Activated CD4-positive, alpha-beta T cell treated with anti-CD3 and anti-CD28 coated beads, Interleukin-2, amount 10 ng/mL, durations not matched to agents 7 days and 5 days (primary cell): Measurements from ENCODE around the gene POF1B. TPM values are rescaled to one million over a fixed set of nuclear protein-coding genes. Genes with fewer than 3 reads are reported as not detected.
"Not testable (repeated sequence)": the region's sequence is repeated elsewhere in the genome, so short reads cannot be mapped to it uniquely, and the experiment has no call there.

Experiments
- CTCF ChIA-PET: fragments of 350-600 bp; sonication (Branson Sonifier 250); formaldehyde crosslinking; loops from one replicate; lab custom pipeline; 2021; ENCODE audit warnings: antibody characterized with exemption; lab: Charles Lee
- POLR2A ChIA-PET: fragments of 350-600 bp; sonication (Branson Sonifier 250); formaldehyde crosslinking; loops from one replicate; lab custom pipeline; 2021; ENCODE audit warnings: antibody characterized with exemption; lab: Charles Lee
- DNase-seq: peaks from one replicate; pipeline ENCODE4 v3.0.0-alpha.2; 2020
- H3K27ac Mint-ChIP-seq: one replicate; pipeline ENCODE4 v1.8.0; 2021; ENCODE audit warnings: mild to moderate bottlenecking, moderate library complexity, mixed read lengths
- H3K27me3 Mint-ChIP-seq: one replicate; pipeline ENCODE4 v1.8.0; 2021; ENCODE audit warnings: mixed read lengths
- H3K36me3 Mint-ChIP-seq: one replicate; pipeline ENCODE4 v1.8.0; 2021; ENCODE audit warnings: low read depth, mixed read lengths
- H3K4me1 Mint-ChIP-seq: one replicate; pipeline ENCODE4 v1.8.0; 2021; ENCODE audit warnings: mixed read lengths
- H3K4me3 Mint-ChIP-seq: one replicate; pipeline ENCODE4 v1.8.0; 2021; ENCODE audit warnings: mild to moderate bottlenecking, moderate library complexity, mixed read lengths
- H3K9me3 Mint-ChIP-seq: one replicate; pipeline ENCODE4 v1.8.0; 2021; ENCODE audit warnings: mixed read lengths
- total RNA-seq, 2 experiments: library from RNA; stranded (reverse); gene quantifications; one replicate each; pipeline ENCODE4 v1.2.3, GENCODE V29; 2021

POF1B gene
- total RNA-seq, 2 experiments from 2014 or later, result 0.10 to 0.12 TPM

DNA sequence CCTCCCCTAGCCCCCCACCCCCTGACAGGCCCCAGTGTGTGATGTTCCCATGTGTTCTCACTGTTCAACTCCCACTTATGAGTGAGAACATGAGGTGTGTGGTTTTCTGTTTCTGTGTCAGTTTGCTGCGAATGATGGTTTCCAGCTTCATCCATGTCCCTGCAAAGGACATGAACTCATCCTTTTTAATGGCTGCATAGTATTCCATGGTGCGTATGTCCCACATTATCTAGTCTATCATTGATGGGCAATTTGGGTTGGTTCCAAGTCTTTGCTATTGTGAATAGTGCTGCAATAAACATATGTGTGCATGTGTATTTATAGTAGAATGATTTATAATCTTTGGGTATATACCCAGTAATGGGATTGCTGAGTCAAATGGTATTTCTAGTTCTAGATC, 68.1 kb downstream of the POF1B start:
- H3K36me3 Mint-ChIP-seq, DNase-seq, H3K9me3 Mint-ChIP-seq, H3K4me1 Mint-ChIP-seq, H3K4me3 Mint-ChIP-seq, H3K27ac Mint-ChIP-seq, POLR2A ChIA-PET, CTCF ChIA-PET, H3K27me3 Mint-ChIP-seq: not testable (repeated sequence)

GRCh38 chrX:85309717-85310116, 69.7 kb downstream of the POF1B start:
- Mint-ChIP-seq H3K4me3 (no peak overlapping the region), H3K4me1 (no peaks in the 10 kb centered on the region), H3K9me3 (no peaks in the 10 kb centered on the region), H3K36me3 (no peaks in the 10 kb centered on the region), H3K27ac (no peak overlapping the region), H3K27me3 (no peaks in the 10 kb centered on the region)
- DNase-seq, result no peak
- POLR2A ChIA-PET, result interaction anchor here (0.6 kb wide), 1 partner anchor 1245 kb away, joined by 10 read pairs; no protein-coding TSS in a partner anchor
- CTCF ChIA-PET, result interaction anchor here (0.9 kb wide), 1 partner anchor 65 kb away, joined by 3 read pairs; the partner anchor contains the start of gene ZNF711

DNA sequence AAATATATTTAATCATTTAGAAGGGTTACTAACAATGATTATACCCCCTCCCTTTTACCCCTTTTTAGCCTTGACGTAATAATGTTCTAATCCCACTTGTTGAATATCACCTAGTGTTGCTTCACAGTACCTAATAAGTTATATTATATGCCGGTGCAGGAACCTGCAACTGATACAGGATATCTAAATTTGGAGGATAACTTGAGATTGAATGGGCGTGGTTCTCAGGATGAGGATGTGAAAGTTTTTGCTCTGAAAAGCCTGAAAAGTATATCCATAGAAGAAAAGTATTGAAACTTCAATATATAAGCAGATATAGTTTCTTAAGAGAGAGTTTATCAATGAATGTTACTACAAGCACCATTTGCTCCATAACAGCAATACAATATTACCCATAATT, 75.9 kb downstream of the POF1B start:
- no peak for DNase-seq
- CTCF ChIA-PET, result no interaction called here
- H3K36me3 Mint-ChIP-seq, result no peaks in the 10 kb centered on the region
- POLR2A ChIA-PET, result no interaction called here
- H3K4me1 Mint-ChIP-seq, result no peaks in the 10 kb centered on the region
- H3K4me3 Mint-ChIP-seq, result no peak overlapping the region
- H3K27me3 Mint-ChIP-seq, result no peaks in the 10 kb centered on the region
- H3K27ac Mint-ChIP-seq, result no peak overlapping the region
- H3K9me3 Mint-ChIP-seq, result no peaks in the 10 kb centered on the region

DNA sequence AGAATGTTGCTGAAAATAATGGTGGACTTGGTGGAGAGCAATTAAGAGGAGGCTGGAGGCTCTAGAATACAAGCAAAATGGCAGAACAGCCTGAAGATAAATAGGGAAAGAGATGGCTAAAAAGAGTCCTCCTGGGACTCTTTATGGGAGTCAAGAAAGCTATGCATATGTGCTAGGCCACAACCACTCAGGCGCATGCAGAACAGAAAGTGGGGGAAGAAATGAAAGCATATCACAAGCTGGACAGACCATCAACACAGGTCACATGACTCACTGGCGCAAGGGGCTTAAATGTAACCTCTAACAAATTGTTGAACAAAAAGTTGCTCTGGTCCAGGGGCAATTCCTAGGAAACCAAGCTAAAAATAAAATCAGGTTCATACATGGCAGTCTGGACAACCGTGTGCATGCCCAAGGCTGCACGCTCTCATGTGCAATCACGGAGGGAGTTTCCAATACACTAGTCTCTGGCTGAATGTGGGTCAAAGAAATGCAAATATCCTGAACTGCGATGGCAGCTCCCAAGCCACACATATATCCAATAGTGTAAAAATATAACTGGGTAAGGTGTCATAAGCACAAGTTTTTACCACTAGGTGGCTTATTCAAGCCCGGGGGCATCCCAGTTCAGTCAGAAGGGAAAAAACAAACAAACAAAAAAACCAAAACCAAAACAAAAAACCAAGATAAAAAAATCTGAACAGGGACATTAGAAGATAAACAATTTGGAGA, 90.3 kb downstream of the POF1B start:
- POLR2A ChIA-PET, result no interaction called here
- Mint-ChIP-seq H3K27me3 (no peaks in the 10 kb centered on the region), H3K9me3 (no peaks in the 10 kb centered on the region), H3K4me1 (no peaks in the 10 kb centered on the region), H3K4me3 (no peak overlapping the region), H3K27ac (no peak overlapping the region), H3K36me3 (no peaks in the 10 kb centered on the region)
- CTCF ChIA-PET, result no interaction called here
- no peak for DNase-seq

- H3K4me1 Mint-ChIP-seq, H3K27me3 Mint-ChIP-seq, CTCF ChIA-PET, H3K36me3 Mint-ChIP-seq, H3K27ac Mint-ChIP-seq, DNase-seq, H3K4me3 Mint-ChIP-seq, H3K9me3 Mint-ChIP-seq, POLR2A ChIA-PET: not testable (repeated sequence)
Measured at GRCh38 chrX:85285286-85285685, 94.2 kb downstream of the POF1B start.

DNA sequence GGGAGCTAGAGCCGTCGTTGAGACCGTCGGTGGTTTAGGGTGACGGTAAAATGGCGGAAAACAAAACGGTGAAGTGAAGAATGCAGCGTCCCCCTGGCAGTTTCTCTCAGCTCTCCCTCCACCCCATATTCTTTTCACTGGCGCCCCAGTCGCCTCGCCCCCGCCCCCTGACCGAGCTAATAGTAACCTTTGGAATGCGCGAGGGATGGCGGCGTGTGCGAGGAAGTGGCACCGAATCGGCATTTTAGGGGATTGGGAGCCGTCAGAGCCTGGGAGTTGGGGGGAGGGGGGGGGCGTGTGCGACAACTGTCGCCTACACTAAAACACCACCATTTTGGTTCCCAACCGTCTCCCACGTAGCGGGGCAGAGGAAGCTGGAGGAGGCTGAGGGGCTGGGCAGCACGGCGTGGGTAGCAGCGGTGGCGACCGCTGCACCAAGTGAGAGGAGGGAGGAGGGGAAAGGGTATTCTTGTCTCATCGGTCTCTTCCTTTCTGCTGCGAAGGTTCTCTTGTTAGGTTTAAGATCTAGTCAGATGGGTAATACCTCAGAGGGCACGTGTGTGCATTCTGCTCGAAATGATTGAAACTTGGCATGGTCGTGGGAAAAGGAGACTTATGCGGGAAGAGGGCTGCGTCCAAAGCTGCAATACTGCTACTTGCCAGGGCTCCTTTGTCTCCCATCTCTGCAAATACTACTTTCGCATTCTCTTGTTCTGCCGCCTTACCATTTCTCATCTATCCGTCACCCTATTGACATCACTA, 134.8 kb downstream of the POF1B start:
- Mint-ChIP-seq H3K4me1 (peaks cover 14% of the 10 kb centered on the region), H3K9me3 (no peaks in the 10 kb centered on the region), H3K27me3 (peaks cover 19% of the 10 kb centered on the region), H3K27ac (peak overlapping the region; percentile 71), H3K36me3 (no peaks in the 10 kb centered on the region), H3K4me3 (peak overlapping the region; percentile 79)
- ChIA-PET POLR2A (no interaction called here), CTCF (interaction anchor here (1.0 kb wide), 1 partner anchor 65 kb away, joined by 3 read pairs; no protein-coding TSS in a partner anchor)
- peak; percentile 6 for DNase-seq

DNA sequence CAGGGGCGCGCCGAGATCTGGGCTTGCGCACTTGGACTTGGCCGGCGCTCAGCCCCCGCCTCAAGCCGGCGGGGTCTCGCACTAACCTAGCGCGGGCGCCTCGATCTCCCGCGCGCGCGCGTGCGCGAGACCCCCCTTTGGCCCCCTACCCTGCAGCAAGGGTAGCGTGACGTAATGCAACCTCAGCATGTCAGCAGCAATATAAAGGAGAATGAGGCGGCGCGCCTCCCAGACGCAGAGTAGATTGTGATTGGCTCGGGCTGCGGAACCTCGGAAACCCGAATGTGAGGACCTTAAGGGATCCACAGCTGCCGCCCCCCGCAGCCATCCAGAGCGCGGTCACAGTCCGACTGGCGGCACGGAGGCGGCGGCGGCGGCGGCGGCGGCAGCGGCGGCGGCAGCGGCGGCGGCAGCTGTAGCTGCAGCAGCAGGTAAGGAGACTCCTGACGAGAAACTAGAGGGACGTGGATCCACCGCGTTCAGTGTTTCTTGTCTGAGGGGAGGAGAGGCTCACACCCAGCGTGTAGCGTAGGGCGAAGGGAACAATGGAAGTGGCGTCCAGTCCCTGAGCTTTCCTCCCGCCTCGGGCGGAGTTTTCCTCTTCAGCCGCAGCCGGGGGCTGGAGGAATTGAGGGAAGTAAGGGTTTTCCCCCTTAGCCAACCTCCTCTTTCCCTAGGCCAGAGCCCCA, 135.6 kb downstream of the POF1B start, which contains the start of the genes SATL1 and ZNF711:
Gene SATL1, minus strand, starts transcription at position 19 of the 689 bp plus-strand sequence. CDS start 134,811 bp downstream, outside the sequence.
Gene ZNF711, plus strand, starts transcription at position 231 of the 689 bp plus-strand sequence. CDS start 3,582 bp downstream, outside the sequence.
- Mint-ChIP-seq H3K36me3 (no peaks in the 10 kb centered on the region), H3K4me3 (peak within 1 kb of the TSS; percentile 79), H3K27me3 (peaks cover 19% of the 10 kb centered on the region), H3K9me3 (no peaks in the 10 kb centered on the region), H3K4me1 (peaks cover 14% of the 10 kb centered on the region), H3K27ac (peak within 1 kb of the TSS; percentile 71)
- DNase-seq, result peak; percentile 6
- ChIA-PET POLR2A (no interaction called here), CTCF (interaction anchor here (1.0 kb wide), 1 partner anchor 66 kb away, joined by 3 read pairs; no protein-coding TSS in a partner anchor)

DNA sequence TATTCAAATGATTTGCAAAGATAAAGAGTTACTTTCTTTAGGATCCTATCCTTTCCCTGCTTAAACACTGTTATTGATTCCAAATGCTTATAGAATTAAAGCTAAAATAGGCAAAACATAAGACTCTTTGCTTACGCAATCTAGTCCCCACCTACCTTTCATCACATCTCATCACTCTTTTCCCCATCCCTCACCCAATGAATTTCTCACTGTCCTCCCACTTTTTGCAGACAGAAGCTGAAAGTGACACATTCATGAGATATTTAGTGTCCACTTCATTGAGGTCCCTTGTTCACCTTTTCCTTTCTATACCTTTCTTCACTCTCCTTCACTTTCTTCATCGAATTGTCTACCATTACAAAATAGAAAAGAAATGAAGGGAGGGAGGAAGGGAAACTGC, 136.3 kb downstream of the POF1B start:
- H3K27ac Mint-ChIP-seq, result no peak overlapping the region
- H3K4me1 Mint-ChIP-seq, result peaks cover 14% of the 10 kb centered on the region
- H3K9me3 Mint-ChIP-seq, result no peaks in the 10 kb centered on the region
- ChIA-PET CTCF (no interaction called here), POLR2A (no interaction called here)
- H3K4me3 Mint-ChIP-seq, result peak overlapping the region; percentile 45
- no peaks in the 10 kb centered on the region for H3K36me3 Mint-ChIP-seq
- peaks cover 22% of the 10 kb centered on the region for H3K27me3 Mint-ChIP-seq
- DNase-seq, result no peak

Other genes with a start within 250 kb of the POF1B start
- not detected for gene SATL1, start 135.9 kb downstream of the POF1B start, total RNA-seq
- under 1 TPM; 0.42 to 0.45 TPM for gene ZNF711, start 135.7 kb downstream of the POF1B start, total RNA-seq